ENCODE results near the gene AGAP1. TPM values are rescaled to one million over a fixed set of nuclear protein-coding genes. Genes with fewer than 3 reads are reported as not detected.

Gene AGAP1
- total RNA-seq, 1 experiment from 2014 or later = 56.4 TPM

DNA sequence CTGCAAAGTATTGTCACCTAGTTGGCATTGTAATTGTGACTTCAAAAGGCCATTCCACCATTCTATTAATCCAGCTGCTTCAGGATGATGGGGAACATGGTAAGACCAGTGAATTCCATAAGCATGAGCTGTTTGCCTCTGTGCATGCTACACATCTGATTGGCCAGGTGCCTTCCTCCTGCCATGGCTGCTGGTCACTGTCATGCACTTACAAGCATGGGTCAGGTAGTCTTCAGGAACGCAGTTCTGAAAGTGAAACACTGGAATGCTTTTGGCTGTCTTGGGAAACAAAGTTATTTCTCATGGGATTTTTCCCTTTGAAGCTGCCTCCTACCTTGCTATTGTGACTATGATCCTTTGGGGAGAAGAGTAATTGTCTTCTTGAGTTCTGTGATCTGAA is 406.8 kb downstream of the AGAP1 start:
- no peak for DNase-seq
- H3K27me3 Mint-ChIP-seq (ENCODE audit: unreplicated experiment) = no peaks in the 10 kb centered on the region
- no peak overlapping the region for H3K27ac Mint-ChIP-seq (ENCODE audit: unreplicated experiment)
- intact Hi-C loops (cut with micrococcal nuclease; ENCODE audit: unreplicated experiment) = no loop called here
- CTCF ChIA-PET = interaction anchor here (0.6 kb wide), 1 partner anchor 420 kb away, joined by 5 read pairs; no protein-coding TSS in a partner anchor
- peaks cover 2% of the 10 kb centered on the region for H3K9me3 Mint-ChIP-seq (ENCODE audit: low read depth, unreplicated experiment)
- no peaks in the 10 kb centered on the region for H3K4me1 Mint-ChIP-seq (ENCODE audit: low read depth, unreplicated experiment)
- BruUV-seq (replicated peaks) = no TSS peak
- no peak overlapping the region for H3K4me3 Mint-ChIP-seq (ENCODE audit: low read depth, unreplicated experiment)
- TF ChIP-seq, protein P1, sequence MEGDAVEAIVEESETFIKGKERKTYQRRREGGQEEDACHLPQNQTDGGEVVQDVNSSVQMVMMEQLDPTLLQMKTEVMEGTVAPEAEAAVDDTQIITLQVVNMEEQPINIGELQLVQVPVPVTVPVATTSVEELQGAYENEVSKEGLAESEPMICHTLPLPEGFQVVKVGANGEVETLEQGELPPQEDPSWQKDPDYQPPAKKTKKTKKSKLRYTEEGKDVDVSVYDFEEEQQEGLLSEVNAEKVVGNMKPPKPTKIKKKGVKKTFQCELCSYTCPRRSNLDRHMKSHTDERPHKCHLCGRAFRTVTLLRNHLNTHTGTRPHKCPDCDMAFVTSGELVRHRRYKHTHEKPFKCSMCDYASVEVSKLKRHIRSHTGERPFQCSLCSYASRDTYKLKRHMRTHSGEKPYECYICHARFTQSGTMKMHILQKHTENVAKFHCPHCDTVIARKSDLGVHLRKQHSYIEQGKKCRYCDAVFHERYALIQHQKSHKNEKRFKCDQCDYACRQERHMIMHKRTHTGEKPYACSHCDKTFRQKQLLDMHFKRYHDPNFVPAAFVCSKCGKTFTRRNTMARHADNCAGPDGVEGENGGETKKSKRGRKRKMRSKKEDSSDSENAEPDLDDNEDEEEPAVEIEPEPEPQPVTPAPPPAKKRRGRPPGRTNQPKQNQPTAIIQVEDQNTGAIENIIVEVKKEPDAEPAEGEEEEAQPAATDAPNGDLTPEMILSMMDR (IDR thresholded peaks at IDR 0.05; ENCODE audit: unreplicated experiment) = no peak
- no peaks in the 10 kb centered on the region for H3K36me3 Mint-ChIP-seq (ENCODE audit: insufficient read depth, unreplicated experiment)

DNA sequence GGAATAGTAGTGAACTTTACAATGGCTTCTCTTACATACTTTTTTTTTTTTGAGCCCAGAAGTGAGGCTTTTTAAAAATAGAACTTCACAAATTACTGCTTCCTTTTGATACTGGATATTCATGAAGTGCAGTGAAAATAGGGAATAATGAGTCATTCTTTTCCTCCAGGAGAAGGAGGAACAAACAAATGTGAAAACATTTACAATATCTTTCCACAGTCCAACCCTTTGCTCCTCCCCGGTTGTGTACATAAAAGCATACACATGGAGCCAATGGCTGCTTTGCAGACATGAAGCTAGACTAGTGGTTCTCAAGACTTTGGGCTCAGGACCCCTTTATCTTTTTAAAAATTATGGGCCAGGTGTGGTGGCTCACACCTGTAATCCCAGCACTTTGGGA is 407.4 kb downstream of the AGAP1 start:
- BruUV-seq (replicated peaks) = no TSS peak
- intact Hi-C loops (cut with micrococcal nuclease; ENCODE audit: unreplicated experiment) = no loop called here
- no peak for DNase-seq
- H3K27me3 Mint-ChIP-seq (ENCODE audit: unreplicated experiment) = no peaks in the 10 kb centered on the region
- H3K27ac Mint-ChIP-seq (ENCODE audit: unreplicated experiment) = no peak overlapping the region
- no peak overlapping the region for H3K4me3 Mint-ChIP-seq (ENCODE audit: low read depth, unreplicated experiment)
- TF ChIP-seq, protein P1 (IDR thresholded peaks at IDR 0.05; ENCODE audit: unreplicated experiment) = no peak
- no peaks in the 10 kb centered on the region for H3K4me1 Mint-ChIP-seq (ENCODE audit: low read depth, unreplicated experiment)
- CTCF ChIA-PET = interaction anchor here (0.6 to 0.7 kb wide), 2 partner anchors 112 to 421 kb away, joined by 3 to 5 read pairs; no protein-coding TSS in a partner anchor
- no peaks in the 10 kb centered on the region for H3K36me3 Mint-ChIP-seq (ENCODE audit: insufficient read depth, unreplicated experiment)
- H3K9me3 Mint-ChIP-seq (ENCODE audit: low read depth, unreplicated experiment) = no peaks in the 10 kb centered on the region

DNA sequence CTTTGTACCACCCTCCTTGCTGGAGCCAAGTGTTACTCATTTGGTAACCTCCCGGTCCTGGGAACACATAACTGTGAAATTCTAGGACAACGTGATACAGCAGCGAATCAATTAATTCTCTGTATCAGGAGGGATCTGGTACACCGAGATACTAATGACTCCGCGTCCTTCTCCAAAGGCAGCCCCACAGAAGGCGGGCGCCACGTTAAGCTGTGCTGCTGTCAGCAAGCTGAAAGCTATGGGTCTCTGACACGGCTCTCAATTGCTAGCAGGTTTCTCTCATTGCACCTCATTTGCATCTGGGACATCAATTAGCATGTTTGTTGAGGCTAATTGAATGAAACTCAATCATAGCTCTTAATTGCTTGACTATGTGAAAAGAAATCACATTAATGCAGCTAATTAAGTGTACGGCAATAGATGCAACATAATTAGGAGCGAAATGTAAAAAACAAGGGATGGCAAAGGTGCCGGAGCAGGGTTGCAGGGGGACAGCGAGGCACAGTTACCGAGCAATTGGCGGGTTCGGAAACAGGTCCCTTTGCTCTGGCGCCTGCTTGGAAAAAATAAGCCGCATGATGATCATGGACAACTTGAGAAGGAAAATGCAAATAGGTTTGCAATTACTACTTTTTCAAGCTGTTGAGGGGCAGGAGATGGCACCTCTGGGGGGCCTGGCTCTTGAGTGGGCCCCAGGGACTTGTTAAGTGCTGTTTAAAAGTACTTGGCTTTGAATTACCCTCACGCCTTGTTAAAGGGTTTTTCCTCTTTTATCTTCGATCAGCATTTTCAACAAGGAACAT is 410.1 kb downstream of the AGAP1 start:
- CTCF ChIA-PET = no interaction called here
- intact Hi-C loops (cut with micrococcal nuclease; ENCODE audit: unreplicated experiment) = no loop called here
- no peaks in the 10 kb centered on the region for H3K9me3 Mint-ChIP-seq (ENCODE audit: low read depth, unreplicated experiment)
- no peak overlapping the region for H3K27ac Mint-ChIP-seq (ENCODE audit: unreplicated experiment)
- no peak overlapping the region for H3K4me3 Mint-ChIP-seq (ENCODE audit: low read depth, unreplicated experiment)
- peaks cover 4% of the 10 kb centered on the region for H3K36me3 Mint-ChIP-seq (ENCODE audit: insufficient read depth, unreplicated experiment)
- DNase-seq = no peak
- H3K4me1 Mint-ChIP-seq (ENCODE audit: low read depth, unreplicated experiment) = no peaks in the 10 kb centered on the region
- BruUV-seq (replicated peaks) = no TSS peak
- TF ChIP-seq, protein P1 (IDR thresholded peaks at IDR 0.05; ENCODE audit: unreplicated experiment) = no peak
- no peaks in the 10 kb centered on the region for H3K27me3 Mint-ChIP-seq (ENCODE audit: unreplicated experiment)

DNA sequence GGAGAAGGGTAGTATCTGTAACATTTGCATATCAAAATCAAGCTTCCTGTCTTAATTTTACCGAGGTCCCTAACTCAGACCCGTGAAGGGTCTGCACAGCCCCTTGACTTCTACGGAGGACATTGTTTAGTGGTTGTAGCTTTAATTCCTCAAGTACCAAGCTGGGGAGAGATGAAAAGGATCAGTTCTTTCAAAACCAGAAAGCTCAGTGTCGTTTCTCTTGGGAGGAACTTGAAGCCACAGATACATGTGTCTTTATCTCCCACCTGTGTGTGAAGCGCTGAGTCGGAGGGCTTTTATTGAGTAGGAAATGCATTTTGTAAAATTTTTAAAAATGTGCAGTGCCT is 410.7 kb downstream of the AGAP1 start:
- H3K27me3 Mint-ChIP-seq (ENCODE audit: unreplicated experiment) = no peaks in the 10 kb centered on the region

More for the DNA sequence above, 410.7 kb downstream of the AGAP1 start:
- CTCF ChIA-PET = no interaction called here
- no peaks in the 10 kb centered on the region for H3K9me3 Mint-ChIP-seq (ENCODE audit: low read depth, unreplicated experiment)
- no peak overlapping the region for H3K27ac Mint-ChIP-seq (ENCODE audit: unreplicated experiment)
- DNase-seq = no peak
- H3K4me1 Mint-ChIP-seq (ENCODE audit: low read depth, unreplicated experiment) = no peaks in the 10 kb centered on the region
- TF ChIP-seq, protein P1 (IDR thresholded peaks at IDR 0.05; ENCODE audit: unreplicated experiment) = no peak
- H3K36me3 Mint-ChIP-seq (ENCODE audit: insufficient read depth, unreplicated experiment) = peaks cover 4% of the 10 kb centered on the region
- no TSS peak for BruUV-seq (replicated peaks)
- intact Hi-C loops (cut with micrococcal nuclease; ENCODE audit: unreplicated experiment) = no loop called here
- H3K4me3 Mint-ChIP-seq (ENCODE audit: low read depth, unreplicated experiment) = no peak overlapping the region

Measured in Calu3 (cell line).